Activated CD4-positive, alpha-beta T cell treated with anti-CD3 and anti-CD28 coated beads for 36 hours (primary cell): ENCODE measurements around the gene ARSI. TPM values are rescaled to one million over a fixed set of nuclear protein-coding genes. Genes with fewer than 3 reads are reported as not detected.

Experiments
- ATAC-seq: fragments of 200-7000 bp; cut with Tn5 transposase; one replicate; pipeline ENCODE4 v1.10.0; 2021; ENCODE audit warnings: mild to moderate bottlenecking, moderate library complexity
- CTCF ChIA-PET: fragments of 350-600 bp; sonication (Branson Sonifier 250); formaldehyde crosslinking; loops from one replicate; lab custom pipeline; 2021; ENCODE audit warnings: antibody characterized with exemption; lab: Charles Lee
- POLR2A ChIA-PET: fragments of 350-600 bp; sonication (Branson Sonifier 250); formaldehyde crosslinking; loops from one replicate; lab custom pipeline; 2021; ENCODE audit warnings: antibody characterized with exemption, inconsistent platforms; lab: Charles Lee
- DNase-seq: peaks from one replicate; pipeline ENCODE4 v3.0.0-alpha.2; 2020
- H3K27ac Mint-ChIP-seq: one replicate; pipeline ENCODE4 v1.8.0; 2021; ENCODE audit warnings: mixed read lengths
- H3K27me3 Mint-ChIP-seq: one replicate; pipeline ENCODE4 v1.8.0; 2021; ENCODE audit warnings: mixed read lengths
- H3K36me3 Mint-ChIP-seq: one replicate; pipeline ENCODE4 v1.8.0; 2021; ENCODE audit warnings: low read depth, mixed read lengths
- H3K4me1 Mint-ChIP-seq: one replicate; pipeline ENCODE4 v1.8.0; 2021; ENCODE audit warnings: mixed read lengths
- H3K4me3 Mint-ChIP-seq: one replicate; pipeline ENCODE4 v1.8.0; 2021; ENCODE audit warnings: mild to moderate bottlenecking, moderate library complexity, mixed read lengths
- H3K9me3 Mint-ChIP-seq: one replicate; pipeline ENCODE4 v1.8.0; 2021; ENCODE audit warnings: low read depth, mixed read lengths
- intact Hi-C, 2 experiments: fragments of 100-400 bp; cut with DNase I in 1 of 2; cut with micrococcal nuclease in 1 of 2; formaldehyde crosslinking; loops; one replicate each; pipeline versions ENCODE4 v1.14.2 to v1.15.1; 2022 to 2024; cut with DNase I, micrococcal nuclease
- total RNA-seq, 2 experiments: library from RNA; stranded (reverse); gene quantifications; one replicate each; pipeline ENCODE4 v1.2.3, GENCODE V29; 2021

Gene ARSI
- total RNA-seq, 2 experiments from 2014 or later = not detected

DNA sequence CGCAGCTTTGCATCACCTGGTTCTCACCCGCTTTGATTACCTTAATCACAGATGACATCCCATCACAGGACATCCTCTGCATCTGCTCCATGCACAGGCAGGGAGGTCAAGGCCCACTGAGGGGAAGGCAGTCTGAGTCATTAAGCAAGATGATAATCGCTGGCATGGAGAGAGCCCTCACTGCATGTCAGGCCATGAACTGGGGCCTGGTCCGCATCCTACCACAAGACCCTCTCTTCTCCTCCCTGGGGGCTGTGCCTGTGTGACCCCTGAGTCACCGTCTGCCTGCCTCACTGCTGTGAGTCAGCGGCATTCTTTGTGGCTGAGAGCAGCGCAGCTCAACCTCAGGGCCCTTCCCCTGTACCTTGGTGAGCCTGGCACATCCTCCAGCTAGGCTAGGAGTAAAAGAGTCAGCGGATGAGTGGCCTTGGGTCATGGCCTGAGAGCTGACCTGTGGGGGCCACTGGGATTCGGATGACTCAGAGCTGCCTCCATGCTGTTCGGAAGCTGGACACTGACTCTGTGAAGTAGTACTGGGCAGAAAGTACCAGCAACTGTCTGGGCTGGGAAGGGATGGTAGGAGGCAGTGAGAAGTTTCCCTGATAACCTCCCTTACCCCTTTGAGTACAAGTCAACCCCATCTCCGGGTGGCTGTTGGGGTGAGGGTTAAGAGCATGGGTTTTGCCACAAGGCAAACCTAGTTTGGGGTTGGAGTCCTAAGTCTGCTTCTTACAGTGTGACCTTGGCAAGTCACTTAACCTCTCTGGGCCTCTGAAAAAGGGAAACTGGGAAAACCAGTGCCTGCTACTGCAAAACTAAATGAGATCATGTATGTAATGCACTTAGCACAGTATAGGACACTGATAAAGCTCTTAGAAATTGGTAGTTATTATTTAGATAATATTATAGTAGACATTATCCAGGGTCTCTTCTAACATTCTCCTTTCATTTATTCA lies 14.6 kb upstream of the ARSI start:
- ATAC-seq (peak; percentile 80), DNase-seq (peak; percentile 31)
- Mint-ChIP-seq H3K4me1 (peaks cover 6% of the 10 kb centered on the region), H3K9me3 (no peaks in the 10 kb centered on the region), H3K4me3 (no peak overlapping the region), H3K36me3 (no peaks in the 10 kb centered on the region), H3K27me3 (peaks cover 6% of the 10 kb centered on the region), H3K27ac (no peak overlapping the region)
- ChIA-PET POLR2A (no interaction called here), CTCF (no interaction called here)
- intact Hi-C loops = no loop called here

DNA sequence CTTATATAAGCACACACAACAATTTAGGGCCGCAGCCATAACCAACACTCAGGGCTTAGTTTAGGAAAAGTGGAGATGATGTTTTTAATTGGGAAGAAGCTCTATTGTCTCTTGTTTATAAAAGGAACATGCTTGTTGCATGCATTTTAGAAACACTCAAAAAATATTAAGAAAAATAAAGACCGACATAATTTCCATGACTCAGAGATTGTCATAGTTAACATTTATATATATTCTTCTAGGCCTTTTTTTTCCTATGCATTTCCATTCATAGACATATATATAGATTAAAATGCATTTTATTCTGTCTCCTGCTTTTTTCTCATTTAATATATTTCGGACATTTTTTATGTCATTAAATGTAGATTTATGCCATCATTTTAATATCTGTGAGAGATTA lies 13.6 kb upstream of the ARSI start:
- no peaks in the 10 kb centered on the region for H3K4me1 Mint-ChIP-seq
- no peaks in the 10 kb centered on the region for H3K36me3 Mint-ChIP-seq
- DNase-seq (no peak), ATAC-seq (no peak)
- no peaks in the 10 kb centered on the region for H3K9me3 Mint-ChIP-seq
- CTCF ChIA-PET = no interaction called here
- peaks cover 6% of the 10 kb centered on the region for H3K27me3 Mint-ChIP-seq
- intact Hi-C loops = no loop called here
- POLR2A ChIA-PET = no interaction called here
- no peak overlapping the region for H3K27ac Mint-ChIP-seq
- no peak overlapping the region for H3K4me3 Mint-ChIP-seq

DNA sequence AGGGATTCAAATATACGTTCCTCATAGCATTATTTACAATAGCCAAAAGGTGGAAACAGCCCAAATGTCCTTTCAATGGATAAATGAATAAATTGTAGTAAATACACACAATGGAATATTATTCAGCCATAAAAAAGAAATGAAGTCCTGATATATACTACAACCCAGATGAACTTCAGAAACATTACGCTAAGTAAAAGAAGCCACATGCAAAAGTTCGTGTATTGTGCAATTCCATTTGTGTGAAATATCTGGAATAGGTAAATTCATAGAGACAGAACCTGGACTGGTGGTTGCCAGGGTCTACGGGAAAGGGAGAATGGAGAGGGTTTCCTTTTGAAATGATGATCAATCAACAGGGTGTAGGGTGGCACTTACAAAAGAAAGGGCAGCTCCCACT lies 12.5 kb upstream of the ARSI start:
- Mint-ChIP-seq H3K9me3 (no peaks in the 10 kb centered on the region), H3K36me3 (no peaks in the 10 kb centered on the region), H3K4me1 (no peaks in the 10 kb centered on the region), H3K4me3 (no peak overlapping the region), H3K27me3 (peaks cover 6% of the 10 kb centered on the region), H3K27ac (no peak overlapping the region)
- POLR2A ChIA-PET = no interaction called here
- intact Hi-C loops = no loop called here
- DNase-seq (no peak), ATAC-seq (no peak)
- CTCF ChIA-PET = interaction anchor here (0.5 to 0.9 kb wide), 2 partner anchors 10 to 125 kb away, joined by 3 read pairs; no protein-coding TSS in a partner anchor

DNA sequence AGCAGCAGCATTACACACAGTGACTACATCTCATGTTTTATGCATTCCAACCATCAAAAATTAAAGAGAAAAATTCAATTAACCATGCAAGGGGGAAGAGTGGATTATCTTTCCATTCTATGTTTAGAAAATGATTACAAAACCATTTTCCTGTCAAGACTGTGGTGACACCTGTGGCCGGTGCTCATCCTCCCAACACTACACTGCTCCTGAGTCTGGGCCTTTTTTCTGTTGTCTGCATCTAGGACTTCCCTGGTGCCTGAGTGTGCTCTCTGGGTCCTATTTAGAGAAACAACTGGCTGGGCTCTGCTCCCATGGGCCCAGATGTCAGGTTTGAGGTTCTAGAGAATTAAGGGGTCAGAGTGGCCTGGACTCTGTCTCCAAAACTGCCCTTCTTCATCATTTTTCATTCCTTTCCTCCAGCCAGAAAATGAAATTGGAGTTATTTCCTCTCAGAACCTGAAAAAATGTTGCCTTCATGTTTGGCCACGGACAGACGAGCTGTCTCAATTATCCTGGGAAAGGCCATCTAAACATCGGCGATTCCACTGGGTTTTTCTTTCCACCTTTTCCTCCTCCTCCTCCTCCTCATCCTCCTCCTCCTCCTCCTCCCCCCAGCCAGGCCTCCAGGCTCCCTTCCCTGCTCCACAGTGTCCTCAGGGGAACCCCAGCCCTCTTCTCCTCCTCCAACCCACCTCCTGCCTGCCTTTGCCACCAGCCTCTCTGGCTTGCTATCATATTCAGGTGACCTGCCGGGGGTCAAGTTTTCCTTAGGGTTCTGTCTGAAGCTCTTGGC lies 11.4 kb upstream of the ARSI start:
- no peak for ATAC-seq
- no peaks in the 10 kb centered on the region for H3K4me1 Mint-ChIP-seq
- POLR2A ChIA-PET = no interaction called here
- H3K36me3 Mint-ChIP-seq = no peaks in the 10 kb centered on the region
- no peaks in the 10 kb centered on the region for H3K9me3 Mint-ChIP-seq
- no peak overlapping the region for H3K27ac Mint-ChIP-seq
- no peak for DNase-seq
- peaks cover 6% of the 10 kb centered on the region for H3K27me3 Mint-ChIP-seq
- CTCF ChIA-PET = interaction anchor here (0.6 kb wide), 1 partner anchor 55 kb away, joined by 3 read pairs; no protein-coding TSS in a partner anchor
- H3K4me3 Mint-ChIP-seq = no peak overlapping the region
- intact Hi-C loops = no loop called here

DNA sequence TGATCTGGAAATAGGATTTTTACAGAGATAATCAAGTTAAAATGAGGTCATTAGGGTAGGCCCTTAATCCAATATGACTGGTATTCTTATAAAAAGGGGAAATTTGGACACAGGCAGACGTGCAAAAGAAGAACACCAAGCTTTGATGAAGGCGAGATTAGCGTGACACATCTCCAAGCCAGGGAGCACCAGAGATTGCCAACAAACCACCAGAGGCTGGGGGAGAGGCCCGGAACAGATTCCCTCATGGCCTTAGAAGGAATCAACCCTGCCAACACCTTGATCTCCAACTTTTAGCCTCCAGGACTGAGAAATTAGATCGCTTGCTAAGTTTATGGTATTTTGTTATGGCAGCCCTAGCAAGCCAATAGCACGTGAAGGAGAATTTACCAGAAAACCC lies 10.8 kb upstream of the ARSI start:
- Mint-ChIP-seq H3K36me3 (no peaks in the 10 kb centered on the region), H3K9me3 (no peaks in the 10 kb centered on the region), H3K27ac (no peak overlapping the region), H3K4me3 (no peak overlapping the region), H3K4me1 (no peaks in the 10 kb centered on the region), H3K27me3 (peaks cover 5% of the 10 kb centered on the region)
- intact Hi-C loops = no loop called here
- ChIA-PET CTCF (no interaction called here), POLR2A (no interaction called here)
- ATAC-seq (no peak), DNase-seq (no peak)

DNA sequence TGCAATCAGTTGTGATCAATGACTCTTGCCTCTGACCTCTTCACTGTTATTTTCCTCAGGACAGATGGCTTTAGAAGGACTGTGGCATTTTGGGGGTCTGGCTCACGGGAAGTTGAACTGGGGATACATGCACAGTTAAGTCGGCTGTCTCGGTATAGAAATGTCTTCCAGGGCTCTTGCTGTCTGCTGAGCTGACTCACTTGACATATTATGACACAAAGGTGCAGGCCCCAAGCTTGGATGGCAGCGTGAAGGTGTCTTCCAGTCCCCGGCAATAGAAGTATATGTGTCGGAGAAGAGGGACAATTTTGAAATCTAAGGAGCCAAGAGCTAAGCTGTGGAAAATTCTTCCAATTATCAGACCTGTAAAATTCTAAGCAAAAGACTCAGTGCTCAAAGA lies 9.8 kb upstream of the ARSI start:
- ChIA-PET CTCF (interaction anchor here (0.5 kb wide), 1 partner anchor 11 kb away, joined by 3 read pairs; no protein-coding TSS in a partner anchor), POLR2A (no interaction called here)
- Mint-ChIP-seq H3K4me3 (no peak overlapping the region), H3K27ac (no peak overlapping the region), H3K27me3 (peaks cover 3% of the 10 kb centered on the region), H3K36me3 (no peaks in the 10 kb centered on the region), H3K9me3 (no peaks in the 10 kb centered on the region), H3K4me1 (no peaks in the 10 kb centered on the region)
- ATAC-seq (no peak), DNase-seq (no peak)
- intact Hi-C loops = no loop called here

DNA sequence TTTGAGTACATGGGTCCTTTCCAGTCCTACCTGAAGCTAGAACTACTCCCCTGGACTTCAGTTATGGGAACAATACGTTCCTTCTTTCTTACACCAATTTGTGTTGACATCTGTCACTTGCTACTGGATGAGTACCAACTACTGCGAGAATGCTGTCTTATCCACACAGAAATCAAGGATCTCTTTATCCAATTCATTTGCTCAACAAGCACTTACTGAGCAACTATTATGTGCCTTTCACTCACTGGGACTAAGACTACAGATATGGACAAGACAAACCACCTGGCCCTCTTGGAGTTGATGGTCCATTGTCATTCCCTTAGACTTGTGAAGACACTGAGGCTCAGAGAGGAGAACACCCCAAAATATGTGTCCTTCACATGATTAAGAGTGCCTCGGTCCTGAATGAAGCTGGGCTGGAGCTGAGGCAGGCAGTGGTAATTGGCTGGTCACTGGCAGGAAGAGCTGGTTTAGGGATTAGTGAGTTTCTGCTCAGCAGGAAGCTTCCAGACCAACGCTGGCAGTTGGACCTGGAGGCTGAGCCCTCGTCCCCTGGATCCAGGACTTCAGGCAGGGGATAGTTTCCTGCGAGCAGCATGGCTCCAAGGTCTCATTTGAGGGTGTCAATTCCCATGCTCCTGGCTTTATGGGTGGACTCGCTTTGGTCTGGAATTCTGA lies 8.4 kb upstream of the ARSI start:
- Mint-ChIP-seq H3K4me3 (no peak overlapping the region), H3K9me3 (no peaks in the 10 kb centered on the region), H3K4me1 (no peaks in the 10 kb centered on the region), H3K27me3 (peaks cover 3% of the 10 kb centered on the region), H3K36me3 (no peaks in the 10 kb centered on the region), H3K27ac (no peak overlapping the region)
- ChIA-PET CTCF (interaction anchor here (0.8 to 1.7 kb wide), 2 partner anchors 36 to 1224 kb away, joined by 3 read pairs; no protein-coding TSS in a partner anchor), POLR2A (no interaction called here)
- ATAC-seq (no peak), DNase-seq (no peak)
- intact Hi-C loops = no loop called here

DNA sequence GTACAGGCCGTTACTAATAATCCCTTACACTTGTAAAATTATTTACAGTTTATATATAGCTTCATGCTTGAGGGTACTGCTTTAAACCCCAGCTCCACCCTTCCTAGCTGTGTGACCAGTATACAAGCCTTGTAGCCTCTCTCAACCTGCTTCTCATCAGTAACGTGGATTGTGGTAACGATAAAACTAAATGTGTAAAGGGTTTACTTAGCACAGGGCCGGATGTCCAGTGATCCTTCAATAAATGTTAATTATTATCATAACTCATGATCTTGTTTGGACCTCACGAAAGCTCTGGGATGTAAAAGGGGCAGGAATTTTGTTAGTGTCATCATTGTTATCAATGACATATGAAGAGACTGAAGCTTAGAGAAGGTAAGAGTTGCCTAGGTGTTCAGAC lies 7.5 kb upstream of the ARSI start:
- intact Hi-C loops = no loop called here
- CTCF ChIA-PET = interaction anchor here (0.6 to 1.7 kb wide), 2 partner anchors 35 to 458 kb away, joined by 3 to 4 read pairs; no protein-coding TSS in a partner anchor
- H3K36me3 Mint-ChIP-seq = no peaks in the 10 kb centered on the region
- no peaks in the 10 kb centered on the region for H3K4me1 Mint-ChIP-seq
- H3K9me3 Mint-ChIP-seq = no peaks in the 10 kb centered on the region
- DNase-seq (no peak), ATAC-seq (no peak)
- peaks cover 3% of the 10 kb centered on the region for H3K27me3 Mint-ChIP-seq
- no peak overlapping the region for H3K4me3 Mint-ChIP-seq
- no peak overlapping the region for H3K27ac Mint-ChIP-seq
- POLR2A ChIA-PET = no interaction called here

DNA sequence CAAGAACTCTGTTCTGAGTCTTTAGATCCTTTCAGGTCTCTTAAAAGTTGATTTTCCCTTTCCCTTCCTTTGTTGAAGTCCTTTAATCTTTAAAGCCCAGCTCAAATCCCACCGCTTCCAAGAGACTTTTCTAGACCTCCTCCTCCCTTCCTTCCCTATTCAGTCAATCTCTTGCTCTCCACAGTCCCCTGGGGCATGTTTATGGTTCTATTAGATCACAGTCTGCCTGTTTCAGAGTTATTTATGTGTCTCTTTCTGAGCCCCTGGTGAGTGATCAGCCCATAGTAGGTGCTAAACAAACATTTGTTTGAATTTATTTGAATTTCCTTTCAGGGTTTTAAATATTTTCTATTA lies 7.2 kb upstream of the ARSI start:
- Mint-ChIP-seq H3K4me1 (no peaks in the 10 kb centered on the region), H3K9me3 (no peaks in the 10 kb centered on the region), H3K36me3 (no peaks in the 10 kb centered on the region), H3K27ac (no peak overlapping the region), H3K4me3 (no peak overlapping the region), H3K27me3 (peaks cover 3% of the 10 kb centered on the region)
- ChIA-PET POLR2A (no interaction called here), CTCF (interaction anchor here (0.6 to 1.7 kb wide), 2 partner anchors 34 to 458 kb away, joined by 3 to 4 read pairs; no protein-coding TSS in a partner anchor)
- DNase-seq (no peak), ATAC-seq (no peak)
- intact Hi-C loops = no loop called here

DNA sequence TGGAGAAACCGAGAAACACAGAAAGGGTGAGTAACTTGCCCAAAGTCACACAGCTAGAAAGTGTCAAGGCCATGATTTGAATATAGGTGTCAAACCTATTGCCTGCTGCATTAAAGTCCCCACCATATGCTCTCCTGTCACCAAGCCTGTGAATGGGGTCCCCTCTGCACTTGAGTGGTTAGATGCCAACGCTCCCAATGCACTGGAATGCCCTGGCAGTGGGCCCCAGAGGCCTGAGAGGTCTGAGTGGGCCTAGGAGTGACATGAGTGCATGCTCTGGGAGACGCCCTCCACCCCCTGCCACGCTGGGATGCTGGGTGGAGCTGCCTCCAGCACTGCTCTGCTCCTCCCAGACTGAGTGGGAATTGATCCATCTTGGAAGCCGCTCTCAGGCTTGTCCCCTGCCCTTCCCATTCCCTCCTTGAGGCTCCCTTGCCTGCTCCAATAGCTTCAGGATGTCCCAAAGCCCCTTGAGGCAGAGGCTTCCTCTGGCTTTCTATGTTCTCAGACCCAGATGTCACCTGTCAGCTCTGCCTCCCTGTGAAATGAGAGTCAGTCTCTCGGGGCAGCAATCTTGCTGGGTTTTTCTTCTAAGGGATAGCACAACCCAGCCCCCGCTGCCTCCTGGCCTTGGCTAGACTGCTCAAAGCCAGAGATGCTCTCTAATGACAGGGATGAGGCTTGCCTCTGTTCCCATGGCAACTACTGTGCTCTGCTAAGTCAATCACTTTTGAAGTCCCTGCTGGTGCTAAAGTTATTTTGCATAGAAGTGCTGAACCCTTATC lies 6.6 kb upstream of the ARSI start:
- ChIA-PET CTCF (interaction anchor here (1.7 kb wide), 1 partner anchor 34 kb away, joined by 3 read pairs; no protein-coding TSS in a partner anchor), POLR2A (no interaction called here)
- intact Hi-C loops = no loop called here
- H3K27me3 Mint-ChIP-seq = peaks cover 3% of the 10 kb centered on the region
- H3K36me3 Mint-ChIP-seq = no peaks in the 10 kb centered on the region
- no peak overlapping the region for H3K27ac Mint-ChIP-seq
- H3K4me3 Mint-ChIP-seq = no peak overlapping the region
- no peaks in the 10 kb centered on the region for H3K9me3 Mint-ChIP-seq
- no peak for ATAC-seq
- no peak for DNase-seq
- no peaks in the 10 kb centered on the region for H3K4me1 Mint-ChIP-seq
